HCEC 1CT (cell line): ENCODE data around the gene GPSM1.

Experiments
- DNase-seq: peaks from one replicate; pipeline ENCODE4 v3.0.0-alpha.2; 2017

GPSM1 gene

GRCh38 chr9:136363949-136364748, 36.8 kb downstream of the GPSM1 start:
- DNase-seq = no peak

GRCh38 chr9:136364942-136365774, 37.8 kb downstream of the GPSM1 start:
- DNase-seq = no peak

GRCh38 chr9:136365775-136366222, 38.5 kb downstream of the GPSM1 start:
- no peak for DNase-seq

GRCh38 chr9:136366826-136367225, 39.5 kb downstream of the GPSM1 start:
- DNase-seq = no peak

- no peak for DNase-seq
These were observed 40.2 kb downstream of the GPSM1 start for GRCh38 chr9:136367296-136368145.

- no peak for DNase-seq
These were observed 40.9 kb downstream of the GPSM1 start for GRCh38 chr9:136368190-136368589.

GRCh38 chr9:136370037-136370436, 42.7 kb downstream of the GPSM1 start:
- no peak for DNase-seq

- no peak for DNase-seq
These were observed 43.6 kb downstream of the GPSM1 start for GRCh38 chr9:136370687-136371532.

GRCh38 chr9:136371533-136371880, 44.2 kb downstream of the GPSM1 start:
- no peak for DNase-seq

- no peak for DNase-seq
These were observed 44.7 kb downstream of the GPSM1 start for GRCh38 chr9:136372006-136372405.

GRCh38 chr9:136372561-136373299, 45.4 kb downstream of the GPSM1 start:
- DNase-seq = peak; percentile 78

GRCh38 chr9:136373300-136374182, 46.2 kb downstream of the GPSM1 start, which contains the start of gene CARD9:
CARD9 (minus strand) TSS chr9:136373669; CDS start chr9:136372078, 1,591 bp downstream.
- DNase-seq = no peak

GRCh38 chr9:136374183-136374575, 46.8 kb downstream of the GPSM1 start:
- DNase-seq = no peak

- DNase-seq = no peak
These were observed 47.8 kb downstream of the GPSM1 start for GRCh38 chr9:136375096-136375495.

GRCh38 chr9:136376457-136376856, 49.1 kb downstream of the GPSM1 start:
- DNase-seq = no peak

GRCh38 chr9:136377341-136378169, 50.2 kb downstream of the GPSM1 start:
- DNase-seq = no peak

GRCh38 chr9:136378170-136379002, 51.0 kb downstream of the GPSM1 start:
- no peak for DNase-seq

GRCh38 chr9:136379003-136379287, 51.6 kb downstream of the GPSM1 start:
- no peak for DNase-seq

- DNase-seq = no peak
These were observed 52.1 kb downstream of the GPSM1 start for GRCh38 chr9:136379401-136379800.
